BE2C (cell line): ENCODE data around the gene HNRNPH3.
A peak's percentile ranks its signal among the peaks of the same experiment; 100 is the strongest.

Source experiments
- DNase-seq: peaks from one replicate; pipeline ENCODE4 v3.0.0-alpha.2; 2020
- H3K27me3 ChIP-seq: fragments of 250-450 bp; sonication (Bioruptor Pico); 2 replicates; pipeline ENCODE4 v1.5.1; 2020; ENCODE audit warnings: mild to moderate bottlenecking
- H3K36me3 ChIP-seq: fragments of 250-450 bp; sonication (Bioruptor Pico); 2 replicates; pipeline ENCODE4 v1.5.1; 2020; ENCODE audit warnings: mild to moderate bottlenecking
- H3K4me1 ChIP-seq: fragments of 250-450 bp; sonication (Bioruptor Pico); 2 replicates; pipeline ENCODE4 v1.5.1; 2020
- H3K4me3 ChIP-seq: 2 replicates; pipeline ENCODE4 v1.5.1; 2011; ENCODE audit warnings: low read depth, low read length
- H3K9me3 ChIP-seq: fragments of 250-450 bp; sonication (Bioruptor Pico); 2 replicates; pipeline ENCODE4 v1.5.1; 2020
- TF ChIP-seq, protein P1 (sequence below): IDR thresholded peaks from 2 replicates; pipeline ENCODE4 v1.5.1; 2012; ENCODE audit warnings: mild to moderate bottlenecking, low read depth, low read length

The HNRNPH3 gene

DNA sequence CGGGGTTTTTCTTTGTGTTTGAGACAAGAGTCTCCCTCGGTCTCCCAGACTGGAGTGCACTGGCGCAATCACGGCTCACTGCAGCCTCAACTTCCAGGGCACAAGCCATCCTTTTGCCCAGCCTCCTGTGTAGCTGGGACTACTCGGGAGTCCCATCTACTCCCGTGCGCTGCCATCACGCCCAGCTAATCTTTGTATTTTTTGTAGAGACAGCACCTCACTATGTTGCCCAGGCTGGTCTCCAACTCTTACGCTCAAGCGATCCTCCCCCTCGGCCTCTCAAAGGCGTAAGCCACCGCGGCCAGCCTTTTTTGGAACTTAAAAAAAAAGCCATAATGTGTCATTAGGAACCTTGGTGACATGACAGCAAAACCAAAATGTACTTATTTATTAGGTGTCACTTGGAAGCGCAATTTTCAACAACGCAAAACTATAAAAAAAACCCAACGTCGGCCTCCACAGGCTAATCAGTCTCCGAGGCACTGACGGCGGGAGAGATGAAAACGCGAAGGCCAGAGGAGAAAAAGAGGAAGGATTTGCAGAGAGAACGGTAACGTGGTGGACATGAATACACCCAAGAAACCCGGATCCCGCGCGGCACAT, 911 bp upstream of the HNRNPH3 start:
- H3K4me1 ChIP-seq, result peaks cover 8% of the 10 kb centered on the region
- DNase-seq, result peak; percentile 13
- no peaks in the 10 kb centered on the region; the same call in 1 of the 2 replicates for H3K9me3 ChIP-seq
- TF ChIP-seq, protein P1, sequence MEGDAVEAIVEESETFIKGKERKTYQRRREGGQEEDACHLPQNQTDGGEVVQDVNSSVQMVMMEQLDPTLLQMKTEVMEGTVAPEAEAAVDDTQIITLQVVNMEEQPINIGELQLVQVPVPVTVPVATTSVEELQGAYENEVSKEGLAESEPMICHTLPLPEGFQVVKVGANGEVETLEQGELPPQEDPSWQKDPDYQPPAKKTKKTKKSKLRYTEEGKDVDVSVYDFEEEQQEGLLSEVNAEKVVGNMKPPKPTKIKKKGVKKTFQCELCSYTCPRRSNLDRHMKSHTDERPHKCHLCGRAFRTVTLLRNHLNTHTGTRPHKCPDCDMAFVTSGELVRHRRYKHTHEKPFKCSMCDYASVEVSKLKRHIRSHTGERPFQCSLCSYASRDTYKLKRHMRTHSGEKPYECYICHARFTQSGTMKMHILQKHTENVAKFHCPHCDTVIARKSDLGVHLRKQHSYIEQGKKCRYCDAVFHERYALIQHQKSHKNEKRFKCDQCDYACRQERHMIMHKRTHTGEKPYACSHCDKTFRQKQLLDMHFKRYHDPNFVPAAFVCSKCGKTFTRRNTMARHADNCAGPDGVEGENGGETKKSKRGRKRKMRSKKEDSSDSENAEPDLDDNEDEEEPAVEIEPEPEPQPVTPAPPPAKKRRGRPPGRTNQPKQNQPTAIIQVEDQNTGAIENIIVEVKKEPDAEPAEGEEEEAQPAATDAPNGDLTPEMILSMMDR, result no peak
- H3K36me3 ChIP-seq, result peaks cover 25% of the 10 kb centered on the region
- peak overlapping the region; percentile 98 for H3K4me3 ChIP-seq
- no peaks in the 10 kb centered on the region for H3K27me3 ChIP-seq

DNA sequence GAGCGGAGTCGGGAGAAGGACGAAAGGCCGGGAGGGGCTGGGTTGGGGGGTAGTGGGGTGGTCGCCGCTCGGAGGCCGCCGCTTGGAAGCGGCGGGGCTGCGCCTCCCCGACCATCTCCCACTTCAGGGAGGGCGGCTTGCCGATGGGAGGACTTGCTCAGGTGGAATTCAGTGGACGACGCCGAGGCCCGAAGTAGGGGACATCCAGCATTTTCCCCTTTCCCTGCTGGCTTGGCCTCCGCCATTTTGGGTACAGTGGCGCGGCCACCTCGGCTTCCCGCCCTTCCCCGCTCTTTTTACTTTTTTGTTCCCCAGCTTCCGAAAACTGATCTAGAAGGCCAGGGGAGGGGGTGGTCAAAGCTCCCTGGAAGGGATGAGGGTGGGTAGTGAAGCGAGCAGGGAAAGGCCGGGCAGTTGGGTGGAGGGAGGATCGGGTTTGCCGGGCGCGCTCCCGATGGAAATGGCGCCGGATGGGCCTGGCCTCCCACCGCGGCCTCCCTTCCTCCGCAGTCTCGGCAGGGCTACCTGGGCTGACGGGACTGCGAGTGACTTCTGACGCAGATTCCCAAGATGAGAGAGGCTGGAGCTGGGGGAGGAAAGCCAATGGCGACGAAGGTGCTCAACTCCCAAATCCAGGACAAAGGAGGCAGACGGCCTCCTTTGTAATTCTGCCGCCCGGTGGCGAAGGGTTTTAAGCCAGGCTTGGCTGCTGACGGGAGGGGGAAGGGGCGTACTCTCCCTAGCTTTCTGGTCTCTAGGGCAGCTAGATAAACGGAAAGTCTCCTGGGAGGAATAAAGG, 594 bp downstream of the HNRNPH3 start, which contains the start of gene PBLD:
Gene PBLD, minus strand, starts transcription at position 670 of the 799 bp plus-strand sequence. CDS start 26,084 bp downstream, outside the sequence.
- H3K4me3 ChIP-seq, result peak within 1 kb of the TSS; percentile 98
- H3K36me3 ChIP-seq, result peaks cover 33% of the 10 kb centered on the region
- H3K9me3 ChIP-seq, result no peaks in the 10 kb centered on the region; the same call in 1 of the 2 replicates
- TF ChIP-seq, protein P1, result peak; percentile 55
- H3K27me3 ChIP-seq, result no peaks in the 10 kb centered on the region
- H3K4me1 ChIP-seq, result peaks cover 13% of the 10 kb centered on the region
- peak; percentile 87 for DNase-seq

DNA sequence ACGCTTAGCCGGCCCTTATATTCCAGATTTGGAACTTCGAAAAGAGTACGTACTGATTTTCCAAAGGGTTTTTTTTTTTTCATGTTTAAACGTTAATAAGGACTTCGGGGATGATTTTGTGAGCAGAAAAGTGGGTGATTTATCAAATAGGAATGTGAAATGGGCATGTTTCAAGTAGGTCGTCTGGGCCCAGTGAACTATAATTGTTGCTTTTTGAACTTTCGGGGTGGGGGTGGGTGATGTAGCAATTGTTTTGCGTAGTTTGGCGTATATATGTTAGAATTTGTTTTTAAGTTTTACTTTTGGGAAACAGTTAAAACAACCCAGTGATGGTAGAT, 1.2 kb downstream of the HNRNPH3 start:
- H3K4me3 ChIP-seq, result peak overlapping the region; percentile 98
- H3K9me3 ChIP-seq, result no peaks in the 10 kb centered on the region; the same call in 1 of the 2 replicates
- TF ChIP-seq, protein P1, result no peak
- DNase-seq, result no peak
- H3K36me3 ChIP-seq, result peaks cover 38% of the 10 kb centered on the region
- H3K27me3 ChIP-seq, result no peaks in the 10 kb centered on the region
- H3K4me1 ChIP-seq, result peaks cover 13% of the 10 kb centered on the region

DNA sequence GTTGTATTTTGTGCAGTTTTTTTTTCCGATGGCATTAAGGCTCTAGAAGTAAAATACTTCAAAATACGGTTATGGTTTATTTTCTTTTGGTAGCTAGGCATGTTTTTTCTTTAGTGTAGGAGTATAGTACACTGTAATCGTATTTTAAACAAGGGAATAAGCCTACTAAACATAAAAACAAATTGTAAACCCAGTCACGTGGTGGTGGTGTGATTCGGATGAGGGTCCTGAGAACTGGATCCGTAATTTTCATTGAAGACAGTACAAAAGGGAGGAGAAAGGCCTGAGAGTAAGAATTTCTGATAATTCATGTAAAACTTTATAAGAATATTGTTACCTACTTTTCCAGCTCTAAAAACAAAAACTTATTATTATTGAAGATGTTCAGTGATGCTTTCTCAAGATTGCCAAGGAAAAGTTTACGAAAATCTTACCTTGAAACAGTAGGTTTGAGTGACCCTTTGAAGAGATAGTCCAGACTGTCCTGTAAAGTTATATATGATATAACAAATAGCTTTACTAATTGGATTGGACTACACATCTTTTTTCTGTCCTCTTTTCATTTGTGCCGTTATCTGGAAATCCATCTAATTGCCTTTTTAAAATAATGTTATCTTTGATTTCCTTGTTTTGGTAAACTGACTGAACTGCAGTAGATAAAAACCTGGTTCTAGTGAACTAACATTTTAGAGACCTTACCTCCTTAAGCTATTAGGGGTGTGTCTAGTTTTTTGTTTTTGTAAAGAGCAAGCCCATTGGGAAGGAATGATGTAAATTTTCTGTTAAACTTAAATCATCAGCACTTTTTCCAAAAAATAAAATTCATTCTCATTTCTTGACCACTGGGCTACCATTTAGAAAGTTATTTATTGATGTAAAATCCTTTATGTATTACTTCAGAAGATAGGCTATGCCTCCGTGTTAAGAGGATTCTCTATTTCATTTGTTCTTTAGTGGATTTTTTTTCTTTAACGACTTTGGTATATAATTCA, 1.9 kb downstream of the HNRNPH3 start:
- Histone ChIP-seq H3K27me3 (no peaks in the 10 kb centered on the region), H3K4me1 (peaks cover 8% of the 10 kb centered on the region), H3K4me3 (peak overlapping the region; percentile 98), H3K9me3 (no peaks in the 10 kb centered on the region; the same call in 1 of the 2 replicates), H3K36me3 (peaks cover 45% of the 10 kb centered on the region)
- DNase-seq, result no peak
- TF ChIP-seq, protein P1, result no peak

DNA sequence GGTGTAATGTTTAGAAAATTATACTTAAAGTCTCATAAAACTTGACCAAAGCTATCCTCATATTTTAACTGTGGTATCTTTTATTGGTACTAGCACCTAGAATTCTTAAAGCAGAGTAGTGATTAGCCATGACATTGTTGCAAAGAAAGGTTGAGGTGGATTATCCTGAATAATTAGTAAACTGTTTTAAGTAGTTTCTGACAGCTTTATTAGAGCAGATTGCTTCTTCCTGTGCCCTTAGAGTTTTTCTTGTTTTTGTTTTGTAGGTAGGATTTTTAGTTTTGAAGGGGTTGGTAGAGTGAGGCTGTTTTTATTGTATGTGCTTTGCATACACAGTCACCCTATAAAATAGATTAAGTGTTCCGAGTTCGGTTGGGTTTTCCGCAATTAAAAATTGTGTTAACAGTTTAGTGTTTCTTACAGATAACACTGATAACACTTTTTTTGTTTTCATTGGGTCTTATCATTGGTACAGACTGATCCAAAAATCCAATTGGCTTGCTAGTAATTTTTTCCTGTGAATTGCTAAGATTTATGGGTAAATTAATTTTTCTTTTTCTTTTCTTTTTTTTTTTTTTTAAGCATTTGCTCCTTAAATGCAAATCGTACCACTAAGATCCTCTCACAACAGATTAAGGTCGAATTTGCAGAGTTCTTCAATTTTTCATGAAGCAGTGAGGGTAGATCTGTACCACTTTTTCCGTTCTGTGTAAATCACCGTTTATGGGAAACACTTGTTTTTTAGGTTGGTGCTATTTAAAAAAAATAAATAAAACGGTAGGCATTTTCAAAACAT, 3.0 kb downstream of the HNRNPH3 start:
- H3K4me1 ChIP-seq, result peaks cover 6% of the 10 kb centered on the region
- peak overlapping the region; percentile 98 for H3K4me3 ChIP-seq
- TF ChIP-seq, protein P1, result no peak
- no peak for DNase-seq
- peaks cover 57% of the 10 kb centered on the region for H3K36me3 ChIP-seq
- H3K27me3 ChIP-seq, result no peaks in the 10 kb centered on the region
- H3K9me3 ChIP-seq, result no peaks in the 10 kb centered on the region; the same call in 1 of the 2 replicates
